OCI-LY1 (cell line): ENCODE results near the gene TRIOBP.

ENCODE experiments used
- CTCF ChIP-seq: fragments of 200-600 bp; sonication (generic), shearing (Covaris generic); IDR thresholded peaks from 2 replicates; pipeline ENCODE4 v1.5.1; 2017; ENCODE audit warnings: mild to moderate bottlenecking, antibody characterized with exemption, low read length, moderate library complexity, mixed read lengths
- EZH2 ChIP-seq: fragments of 200-600 bp; sonication (generic), shearing (Covaris generic); IDR thresholded peaks from 2 replicates; pipeline ENCODE4 v1.8.0; 2017; ENCODE audit warnings: borderline replicate concordance, mixed run types, mild to moderate bottlenecking, antibody characterized with exemption, low read length, moderate library complexity, mixed read lengths

GRCh38 chr22:37803639-37804351, 106.9 kb downstream of the TRIOBP start:
- TF ChIP-seq CTCF: no peak
- no peak for TF ChIP-seq EZH2
